Measurements from ENCODE around the gene CCNQ.

GRCh38 chrX:153549807-153550206 lies 49.1 kb downstream of the CCNQ start:
- TF ChIP-seq GATA2 (IDR thresholded peaks at IDR 0.05; ENCODE audit: low read depth, low read length) (no peak), GATA3 (IDR thresholded peaks at IDR 0.05; ENCODE audit: low read depth, low read length) (no peak)
